ENCODE measurements around the gene NEDD9.

Gene NEDD9

DNA sequence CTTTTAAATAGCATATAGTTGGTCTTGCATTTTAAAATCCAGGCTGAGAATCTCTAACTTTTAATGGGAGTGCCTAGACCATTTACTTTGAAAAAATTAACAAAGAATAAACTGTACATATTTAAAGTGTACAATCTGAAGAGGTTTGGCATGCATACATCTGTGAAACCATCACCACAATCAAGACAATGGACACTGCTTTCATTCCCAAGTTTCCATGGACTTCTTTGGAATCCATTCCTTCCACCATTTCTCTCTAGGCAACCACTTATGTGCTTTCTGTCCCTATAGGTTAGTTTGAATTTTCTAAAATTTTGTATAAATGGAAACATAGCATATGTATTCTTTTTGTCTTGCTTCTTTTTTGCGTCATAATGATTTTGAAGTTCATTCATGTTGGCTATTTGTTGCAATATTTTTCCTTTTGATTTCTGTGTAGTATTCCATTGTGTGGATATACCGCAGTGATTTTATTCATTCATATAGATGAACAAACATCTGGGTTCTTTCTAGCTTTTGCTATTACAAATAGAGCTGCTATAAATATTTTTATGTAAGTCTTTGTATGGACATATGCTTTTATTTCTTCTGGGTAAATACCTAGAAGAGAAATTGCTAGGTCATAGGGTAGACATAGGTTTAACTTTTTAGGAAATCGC, 50.9 kb downstream of the NEDD9 start:
- no peak for DNase-seq (ENCODE audit: low read depth in 1 of 2, low spot score in 1 of 2)

GRCh38 chr6:11179419-11180202, 52.9 kb downstream of the NEDD9 start:
- DNase-seq (ENCODE audit: low read depth in 1 of 2, low spot score in 1 of 2): no peak

DNA sequence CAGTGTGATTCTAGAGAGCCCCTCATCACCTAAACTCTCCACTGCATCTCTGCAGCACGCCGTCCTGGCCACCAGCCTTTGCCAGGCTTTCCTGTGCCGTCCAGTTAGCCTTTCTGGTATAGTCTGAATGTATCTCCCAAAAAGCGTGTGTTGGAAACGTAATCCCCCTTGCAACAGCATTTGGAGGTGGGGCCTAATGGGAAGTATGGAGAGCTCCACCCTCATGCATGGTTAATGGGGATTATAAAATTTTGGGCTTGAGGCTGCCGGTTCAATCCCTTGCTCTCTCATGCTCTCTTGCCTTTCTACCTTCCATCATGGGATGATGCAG, 53.4 kb downstream of the NEDD9 start:
- no peak for DNase-seq (ENCODE audit: low read depth in 1 of 2, low spot score in 1 of 2)

DNA sequence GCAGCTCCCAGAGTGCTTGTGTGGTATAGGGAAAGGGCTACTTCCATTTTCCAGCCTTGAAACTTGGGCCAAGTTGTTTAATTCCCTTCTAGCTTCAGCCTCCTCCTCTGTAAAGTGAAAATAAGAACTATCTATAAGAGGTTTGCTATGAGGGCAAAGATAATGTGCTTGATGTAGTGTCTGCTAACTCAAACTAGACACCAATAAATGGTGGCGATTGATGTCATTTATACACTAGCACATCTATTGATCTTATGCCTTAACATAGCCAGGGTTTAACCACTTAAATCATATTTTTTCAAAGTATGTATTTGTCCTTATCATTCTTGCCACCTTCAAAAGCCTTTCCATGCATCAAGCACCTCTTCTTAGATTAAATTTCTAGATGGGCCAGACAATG, 55.2 kb downstream of the NEDD9 start:
- DNase-seq (ENCODE audit: low read depth in 1 of 2, low spot score in 1 of 2): no peak

GRCh38 chr6:11174242-11174611, 58.2 kb downstream of the NEDD9 start:
- no peak for DNase-seq (ENCODE audit: low read depth in 1 of 2, low spot score in 1 of 2)

DNA sequence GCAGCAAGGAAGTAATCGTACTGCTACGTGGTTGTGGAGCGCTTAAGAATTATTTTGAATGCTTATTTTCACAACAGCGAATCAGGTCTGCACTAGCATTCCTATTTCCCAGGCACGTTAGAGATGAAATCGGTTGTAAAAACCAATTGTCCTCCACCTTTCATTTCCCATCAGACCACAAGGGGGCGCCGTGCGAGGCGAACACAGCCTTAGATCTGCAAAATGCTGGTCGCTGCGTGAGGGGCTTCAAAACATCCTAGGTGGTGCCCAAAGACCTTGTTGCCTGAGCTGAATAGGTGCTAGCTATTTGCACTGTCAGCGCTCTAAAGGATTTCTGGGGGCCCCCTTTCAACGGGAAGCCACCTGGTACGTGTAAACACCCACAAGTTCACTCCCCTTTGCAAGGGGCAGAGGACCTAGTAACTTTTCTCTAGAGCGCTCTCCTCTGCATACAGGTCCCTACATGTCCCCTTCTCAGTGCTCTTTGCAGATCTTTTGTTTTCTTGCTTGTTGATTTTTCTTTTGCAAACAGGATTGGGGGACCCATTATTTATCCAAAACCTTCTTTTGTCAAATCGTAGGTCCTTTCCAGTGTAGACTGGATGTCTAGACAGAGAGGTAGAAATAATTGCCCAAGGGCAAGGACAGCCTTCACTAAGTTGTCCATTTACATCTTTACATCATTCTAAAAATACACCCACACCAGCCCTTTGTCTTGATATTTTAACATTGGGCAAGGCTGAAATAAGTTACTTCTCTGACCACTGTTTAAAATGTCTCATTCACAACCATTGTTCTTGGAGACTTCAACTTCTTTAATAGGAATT, 59.8 kb downstream of the NEDD9 start:
- peak; percentile 58 to 70 for DNase-seq (ENCODE audit: low read depth in 1 of 2, low spot score in 1 of 2)

- DNase-seq (ENCODE audit: low read depth in 1 of 2, low spot score in 1 of 2): no peak
Observed at GRCh38 chr6:11171952-11172351, 60.5 kb downstream of the NEDD9 start.

GRCh38 chr6:11168091-11168635, 64.3 kb downstream of the NEDD9 start:
- DNase-seq (ENCODE audit: low read depth in 1 of 2, low spot score in 1 of 2): no peak

GRCh38 chr6:11166948-11167347, 65.5 kb downstream of the NEDD9 start:
- DNase-seq (ENCODE audit: low read depth in 1 of 2, low spot score in 1 of 2): no peak

DNA sequence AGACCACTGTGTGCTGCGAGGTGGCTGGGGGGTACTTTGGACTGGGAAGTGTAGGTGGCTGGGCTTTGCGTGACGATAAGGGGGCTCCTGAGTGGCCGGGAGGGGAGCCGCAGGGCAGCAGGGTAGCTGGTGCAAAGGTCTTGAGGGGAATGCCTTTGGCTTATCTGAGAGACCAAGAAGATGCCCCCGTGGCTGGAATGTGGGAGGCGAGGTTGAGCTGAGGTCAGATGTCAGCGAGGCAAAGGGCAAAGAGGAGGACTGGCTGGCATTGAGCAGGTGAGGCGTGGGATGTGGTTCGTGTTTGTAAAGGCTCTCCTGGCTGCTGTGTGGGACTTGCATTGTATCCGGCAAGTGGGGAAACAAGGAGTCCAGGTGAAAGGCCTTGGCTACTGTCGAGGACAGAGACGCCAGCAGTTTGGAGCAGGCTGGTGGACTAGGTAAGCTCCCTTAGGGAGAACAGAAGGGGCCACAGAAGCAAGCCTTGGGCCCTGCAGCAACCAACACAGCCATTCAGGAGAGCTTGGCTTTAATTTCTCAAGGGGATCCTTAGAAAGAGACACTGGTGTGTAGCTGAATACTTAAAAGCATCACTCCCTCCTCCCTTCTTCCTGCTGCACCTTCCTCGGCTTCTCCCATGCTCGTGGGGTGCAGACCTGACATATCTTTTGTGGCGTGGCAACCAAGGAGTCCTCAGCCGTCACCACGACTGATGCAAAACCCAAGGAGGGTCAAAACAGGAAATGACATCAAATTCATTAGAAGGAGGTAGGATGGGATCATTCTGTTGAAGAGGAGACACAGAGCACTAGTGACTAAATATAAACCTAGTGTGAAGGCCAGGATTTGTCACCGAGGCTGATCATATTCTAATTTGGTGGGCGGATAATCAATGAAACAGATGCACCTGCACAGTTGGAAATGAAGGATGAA, 67.5 kb downstream of the NEDD9 start:
- DNase-seq (ENCODE audit: low read depth in 1 of 2, low spot score in 1 of 2): no peak

- no peak for DNase-seq (ENCODE audit: low read depth in 1 of 2, low spot score in 1 of 2)
Observed at GRCh38 chr6:11163932-11164331, 68.5 kb downstream of the NEDD9 start.

DNA sequence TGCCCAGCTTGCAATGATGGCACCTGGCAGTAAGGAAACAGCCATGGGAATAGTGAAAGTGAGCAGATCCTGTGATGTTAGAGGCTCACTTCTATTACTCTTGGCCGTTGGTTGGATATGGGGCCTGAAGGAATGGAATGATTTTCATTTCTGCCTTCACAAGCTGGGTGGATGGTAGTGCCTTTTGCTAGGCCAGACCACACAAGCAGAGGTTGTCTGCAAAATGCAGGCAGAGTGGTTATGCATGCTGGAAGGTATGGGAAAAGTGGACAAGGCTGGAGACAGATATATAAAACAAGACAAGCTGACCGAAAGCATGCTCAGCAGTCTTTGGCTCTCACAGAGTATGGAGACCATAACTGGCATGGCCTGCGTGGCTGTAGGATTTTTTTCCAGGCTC, 70.2 kb downstream of the NEDD9 start:
- no peak for DNase-seq (ENCODE audit: low read depth in 1 of 2, low spot score in 1 of 2)

DNA sequence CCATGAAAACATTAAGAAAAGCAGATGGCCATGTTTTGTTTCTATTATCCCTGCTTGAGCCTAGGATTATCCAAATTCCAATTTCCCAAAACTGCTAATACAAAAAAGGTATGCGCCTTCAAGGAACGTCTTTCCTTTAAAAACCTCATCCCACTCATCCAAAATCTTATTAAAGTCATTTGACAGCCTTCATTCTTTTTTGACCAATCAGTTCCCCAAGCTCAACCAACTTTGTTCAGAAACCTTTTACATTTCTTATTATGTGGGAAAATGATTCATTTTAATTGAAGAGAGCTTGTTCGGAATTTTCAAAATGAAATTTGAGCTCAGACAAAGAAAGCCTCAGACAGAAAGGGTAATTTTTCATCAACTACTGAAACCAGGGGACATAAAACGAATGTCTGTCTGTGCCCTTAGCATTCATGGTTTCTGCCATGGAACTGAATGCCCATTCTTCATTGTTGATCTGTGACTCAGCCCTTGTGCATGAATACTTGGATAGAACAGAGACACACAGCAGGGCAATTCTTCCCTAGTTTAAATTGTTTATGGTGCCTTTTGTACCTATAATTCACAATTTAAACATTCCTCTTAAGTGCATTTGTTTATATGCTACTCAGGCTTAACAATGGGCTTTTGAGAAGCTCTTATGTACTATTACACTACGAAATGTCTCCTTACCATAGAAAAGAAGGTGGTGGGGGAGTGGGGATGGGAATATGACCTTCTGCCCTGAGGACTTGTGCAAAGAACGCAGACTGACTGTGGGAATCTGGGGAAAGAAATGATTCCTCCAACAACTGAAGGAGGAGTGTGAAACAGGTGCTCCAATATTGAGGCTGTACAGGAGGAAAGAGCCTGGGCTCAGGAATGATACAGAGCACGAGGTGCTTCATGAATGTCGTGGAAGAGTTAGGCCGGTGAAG, 71.2 kb downstream of the NEDD9 start:
- DNase-seq (ENCODE audit: low read depth in 1 of 2, low spot score in 1 of 2): no peak

- no peak for DNase-seq (ENCODE audit: low read depth in 1 of 2, low spot score in 1 of 2)
Observed at GRCh38 chr6:11160199-11160598, 72.3 kb downstream of the NEDD9 start.

DNA sequence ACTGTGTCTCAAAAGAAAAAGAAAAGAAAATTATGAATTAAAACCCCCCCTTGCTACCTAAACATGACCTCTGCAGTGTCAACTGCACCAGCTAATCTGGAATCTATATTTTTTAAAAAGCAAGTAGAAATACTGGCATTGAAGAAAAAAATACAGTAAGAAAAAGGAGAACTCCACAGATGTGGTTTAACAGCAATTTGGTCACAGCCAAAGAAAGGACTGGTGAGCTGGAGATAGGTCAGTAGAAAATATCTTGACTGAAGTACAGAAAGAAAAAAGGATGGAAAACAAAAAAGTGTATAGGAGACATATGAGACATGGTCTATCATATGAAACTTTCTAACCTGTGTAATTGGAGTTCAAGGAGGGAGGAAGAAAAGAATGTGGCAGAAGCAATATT, 76.9 kb downstream of the NEDD9 start:
- no peak for DNase-seq (ENCODE audit: low read depth in 1 of 2, low spot score in 1 of 2)

DNA sequence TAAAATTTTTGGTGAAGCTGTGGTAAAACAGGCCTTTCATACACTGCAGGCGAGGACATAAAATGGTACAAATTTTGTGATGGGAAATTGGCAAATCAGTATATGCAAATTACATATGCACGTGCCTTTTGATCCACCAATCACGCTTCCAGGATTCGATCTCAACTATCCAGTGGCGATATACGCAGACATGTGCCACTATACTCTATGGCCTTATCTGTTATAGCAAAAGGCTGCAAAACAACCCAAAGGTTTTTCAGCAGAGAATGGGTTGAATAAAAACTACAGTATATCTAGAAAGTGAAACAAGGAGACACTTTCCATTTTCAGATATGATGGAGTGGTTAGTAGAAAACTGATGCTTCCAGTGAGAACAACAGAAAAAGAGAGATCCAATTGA, 79.0 kb downstream of the NEDD9 start:
- DNase-seq (ENCODE audit: low read depth in 1 of 2, low spot score in 1 of 2): no peak

GRCh38 chr6:11152581-11152980, 79.9 kb downstream of the NEDD9 start:
- no peak for DNase-seq (ENCODE audit: low read depth in 1 of 2, low spot score in 1 of 2)

DNA sequence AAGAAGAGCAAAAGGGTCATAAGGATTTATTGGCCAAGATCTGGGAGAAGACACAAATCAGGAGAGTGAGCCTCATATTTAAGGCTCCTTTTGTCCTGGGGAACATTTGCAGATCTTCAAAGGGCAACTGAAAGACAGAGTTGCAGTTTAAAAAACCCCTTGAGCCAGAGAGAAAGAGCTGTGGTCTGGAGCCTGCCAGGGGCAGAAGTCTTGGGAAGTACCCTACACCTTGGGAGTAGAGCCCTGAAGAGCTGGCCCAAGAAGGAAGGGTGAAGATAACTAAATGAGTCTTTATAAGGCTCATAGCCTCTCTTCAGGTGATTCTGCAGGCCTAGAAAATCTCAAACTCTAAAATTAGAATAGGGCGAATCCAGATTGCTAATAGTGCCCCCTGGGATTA, 81.0 kb downstream of the NEDD9 start:
- DNase-seq (ENCODE audit: low read depth in 1 of 2, low spot score in 1 of 2): no peak

- no peak for DNase-seq (ENCODE audit: low read depth in 1 of 2, low spot score in 1 of 2)
Observed at GRCh38 chr6:11149551-11149950, 82.9 kb downstream of the NEDD9 start.
